ENCODE measurements around the gene PAM16.

PAM16 gene

DNA sequence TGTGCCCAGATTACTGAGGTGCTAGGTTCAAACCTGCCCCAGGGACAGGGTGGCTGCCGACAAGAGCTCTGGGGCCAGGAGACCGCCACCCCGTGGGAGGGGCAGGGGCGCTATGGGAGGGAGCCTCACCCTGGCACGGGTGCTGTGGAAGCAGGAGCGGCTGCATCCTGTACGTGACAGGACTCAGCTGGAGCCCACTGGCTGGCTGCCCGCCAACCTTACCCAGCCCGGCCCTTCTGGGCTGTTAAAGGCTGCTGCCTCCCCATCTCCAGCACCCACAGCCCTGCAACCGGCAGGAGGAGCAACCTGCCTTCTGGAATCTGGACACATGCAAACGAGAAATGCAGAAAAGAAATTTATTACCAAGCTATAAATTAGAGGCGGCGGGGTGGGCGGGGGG lies 11.2 kb downstream of the PAM16 start:
- TF ChIP-seq, protein P1, sequence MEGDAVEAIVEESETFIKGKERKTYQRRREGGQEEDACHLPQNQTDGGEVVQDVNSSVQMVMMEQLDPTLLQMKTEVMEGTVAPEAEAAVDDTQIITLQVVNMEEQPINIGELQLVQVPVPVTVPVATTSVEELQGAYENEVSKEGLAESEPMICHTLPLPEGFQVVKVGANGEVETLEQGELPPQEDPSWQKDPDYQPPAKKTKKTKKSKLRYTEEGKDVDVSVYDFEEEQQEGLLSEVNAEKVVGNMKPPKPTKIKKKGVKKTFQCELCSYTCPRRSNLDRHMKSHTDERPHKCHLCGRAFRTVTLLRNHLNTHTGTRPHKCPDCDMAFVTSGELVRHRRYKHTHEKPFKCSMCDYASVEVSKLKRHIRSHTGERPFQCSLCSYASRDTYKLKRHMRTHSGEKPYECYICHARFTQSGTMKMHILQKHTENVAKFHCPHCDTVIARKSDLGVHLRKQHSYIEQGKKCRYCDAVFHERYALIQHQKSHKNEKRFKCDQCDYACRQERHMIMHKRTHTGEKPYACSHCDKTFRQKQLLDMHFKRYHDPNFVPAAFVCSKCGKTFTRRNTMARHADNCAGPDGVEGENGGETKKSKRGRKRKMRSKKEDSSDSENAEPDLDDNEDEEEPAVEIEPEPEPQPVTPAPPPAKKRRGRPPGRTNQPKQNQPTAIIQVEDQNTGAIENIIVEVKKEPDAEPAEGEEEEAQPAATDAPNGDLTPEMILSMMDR (IDR thresholded peaks at IDR 0.05; ENCODE audit: extremely low read depth, missing control alignments) = no peak
- no peak for DNase-seq (ENCODE audit: low spot score)

DNA sequence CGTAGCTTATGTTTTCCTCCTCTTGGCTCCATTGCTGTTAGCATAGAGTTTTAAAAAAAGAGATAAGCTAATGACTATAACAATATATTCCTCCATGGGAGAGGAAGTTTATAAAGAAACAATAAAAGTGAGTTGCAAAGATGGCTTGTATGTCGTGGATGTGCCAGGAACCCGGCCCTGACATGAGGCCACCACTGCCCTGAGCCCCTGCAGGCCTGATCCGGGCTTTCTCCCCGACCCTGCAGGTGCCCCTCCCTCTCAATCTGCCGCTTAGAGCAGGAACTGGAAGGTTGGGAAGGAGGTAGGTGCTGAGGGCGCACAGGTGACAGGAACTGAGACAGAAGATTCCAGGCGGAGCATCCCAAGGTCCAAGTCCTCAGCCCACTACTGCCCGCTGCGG lies 11.7 kb downstream of the PAM16 start:
- TF ChIP-seq, protein P1 (IDR thresholded peaks at IDR 0.05; ENCODE audit: extremely low read depth, missing control alignments) = no peak
- no peak for DNase-seq (ENCODE audit: low spot score)

DNA sequence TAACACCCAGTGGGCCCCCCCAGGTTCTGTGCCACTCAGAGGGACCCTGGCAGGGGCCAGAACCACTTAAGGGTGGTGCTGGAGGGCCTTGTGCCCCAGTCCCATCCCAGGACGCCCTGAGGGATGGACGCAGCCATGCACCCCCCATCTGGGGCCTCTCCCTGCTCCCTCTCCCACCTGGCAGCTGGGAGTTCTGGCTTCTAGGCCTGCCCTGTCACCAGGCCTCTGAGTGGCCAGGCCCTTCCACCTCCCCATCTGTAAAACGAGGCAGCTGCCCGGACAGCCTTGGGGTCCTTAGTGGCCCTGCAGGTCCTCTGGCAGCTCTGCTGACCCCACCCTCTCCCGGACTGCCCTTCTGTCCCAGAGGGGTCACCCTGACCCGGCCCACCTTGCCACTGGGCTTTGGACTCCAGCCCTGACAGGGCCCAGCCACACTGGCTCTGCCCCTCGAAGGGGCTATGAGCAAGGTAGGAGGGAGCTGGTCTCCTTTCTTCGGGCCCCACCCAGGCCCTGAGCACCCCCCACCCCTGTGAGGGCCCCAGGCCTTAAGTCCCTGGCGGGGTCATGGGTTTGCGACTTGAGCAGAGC lies 12.3 kb downstream of the PAM16 start:
- TF ChIP-seq, protein P1 (IDR thresholded peaks at IDR 0.05; ENCODE audit: extremely low read depth, missing control alignments) = no peak
- no peak for DNase-seq (ENCODE audit: low spot score)

DNA sequence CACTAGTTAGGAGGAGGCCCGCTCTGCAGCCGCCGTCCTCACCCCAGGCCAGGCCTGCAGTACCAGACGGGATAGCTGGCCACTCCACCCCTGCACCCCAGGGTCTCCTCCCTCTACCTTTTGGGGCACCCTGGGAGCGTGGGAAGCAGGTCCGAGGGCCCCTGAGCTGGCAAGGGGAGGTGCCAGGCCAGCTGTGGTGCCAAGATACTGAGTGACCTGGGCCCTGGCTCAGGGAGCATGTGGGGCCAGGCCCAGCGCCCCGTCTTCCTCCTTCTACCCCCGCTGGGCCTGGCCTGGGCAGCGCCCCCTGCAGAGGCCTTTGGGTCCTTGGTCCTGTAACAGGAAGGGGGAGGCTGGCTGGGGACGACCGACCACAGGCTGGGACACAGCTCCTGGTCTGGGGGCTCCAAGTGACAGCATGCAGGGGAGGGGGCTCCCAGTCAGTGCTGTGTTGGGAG lies 13.0 kb downstream of the PAM16 start:
- DNase-seq (ENCODE audit: low spot score) = no peak
- TF ChIP-seq, protein P1 (IDR thresholded peaks at IDR 0.05; ENCODE audit: extremely low read depth, missing control alignments) = no peak

DNA sequence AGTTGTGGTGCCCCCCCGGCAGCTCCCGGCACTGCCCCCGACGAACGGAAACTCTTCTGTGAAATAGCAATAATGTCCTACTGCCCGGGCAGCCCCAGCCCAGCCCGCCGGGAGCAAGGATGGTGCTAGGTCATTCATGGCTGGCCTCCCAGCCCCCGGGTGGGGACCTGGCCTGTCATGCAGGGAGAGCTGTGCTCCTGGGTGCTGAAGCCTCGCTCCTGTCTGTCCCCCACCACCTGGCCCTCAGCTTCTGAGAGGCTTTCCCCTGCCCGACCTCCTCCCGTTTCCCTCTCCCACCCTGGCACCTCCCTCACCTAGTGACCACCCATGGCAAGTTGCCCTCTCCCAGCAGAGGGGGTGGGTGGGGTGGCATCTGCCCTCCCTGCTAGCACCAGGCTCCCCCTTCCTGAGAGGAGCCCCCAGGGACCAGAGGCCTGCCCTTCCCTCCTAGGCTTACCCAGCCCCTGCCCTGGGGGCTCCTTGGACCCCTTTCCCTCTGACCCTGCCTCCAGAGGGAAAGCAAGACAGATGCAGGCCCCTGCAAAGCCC lies 13.5 kb downstream of the PAM16 start:
- TF ChIP-seq, protein P1 (IDR thresholded peaks at IDR 0.05; ENCODE audit: extremely low read depth, missing control alignments) = no peak
- no peak for DNase-seq (ENCODE audit: low spot score)

DNA sequence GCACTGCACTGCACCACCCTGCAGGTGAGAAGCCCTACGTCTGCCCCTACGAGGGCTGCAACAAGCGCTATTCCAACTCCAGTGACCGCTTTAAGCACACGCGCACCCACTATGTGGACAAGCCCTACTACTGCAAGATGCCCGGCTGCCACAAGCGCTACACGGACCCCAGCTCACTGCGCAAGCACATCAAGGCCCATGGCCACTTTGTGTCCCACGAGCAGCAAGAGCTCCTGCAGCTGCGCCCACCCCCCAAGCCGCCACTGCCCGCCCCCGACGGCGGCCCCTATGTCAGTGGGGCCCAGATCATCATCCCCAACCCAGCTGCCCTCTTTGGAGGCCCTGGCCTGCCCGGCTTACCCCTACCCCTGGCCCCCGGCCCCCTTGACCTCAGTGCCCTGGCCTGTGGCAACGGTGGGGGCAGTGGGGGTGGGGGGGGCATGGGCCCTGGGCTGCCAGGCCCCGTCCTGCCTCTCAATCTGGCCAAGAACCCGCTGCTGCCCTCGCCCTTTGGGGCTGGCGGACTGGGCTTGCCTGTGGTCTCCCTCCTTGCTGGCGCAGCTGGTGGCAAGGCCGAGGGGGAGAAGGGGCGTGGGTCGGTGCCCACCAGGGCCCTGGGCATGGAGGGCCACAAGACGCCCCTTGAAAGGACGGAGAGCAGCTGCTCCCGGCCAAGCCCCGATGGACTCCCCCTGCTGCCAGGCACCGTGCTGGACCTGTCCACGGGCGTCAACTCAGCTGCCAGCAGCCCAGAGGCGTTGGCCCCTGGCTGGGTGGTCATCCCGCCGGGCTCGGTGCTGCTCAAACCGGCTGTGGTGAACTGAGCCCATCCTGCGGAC lies 14.2 kb downstream of the PAM16 start:
- TF ChIP-seq, protein P1 (IDR thresholded peaks at IDR 0.05; ENCODE audit: extremely low read depth, missing control alignments) = no peak
- no peak for DNase-seq (ENCODE audit: low spot score)
